ENCODE results near the gene GDPD4. TPM values are rescaled to one million over a fixed set of nuclear protein-coding genes. Genes with fewer than 3 reads are reported as not detected.

Gene GDPD4
- total and polyA plus RNA-seq, 7 donors = not detected

DNA sequence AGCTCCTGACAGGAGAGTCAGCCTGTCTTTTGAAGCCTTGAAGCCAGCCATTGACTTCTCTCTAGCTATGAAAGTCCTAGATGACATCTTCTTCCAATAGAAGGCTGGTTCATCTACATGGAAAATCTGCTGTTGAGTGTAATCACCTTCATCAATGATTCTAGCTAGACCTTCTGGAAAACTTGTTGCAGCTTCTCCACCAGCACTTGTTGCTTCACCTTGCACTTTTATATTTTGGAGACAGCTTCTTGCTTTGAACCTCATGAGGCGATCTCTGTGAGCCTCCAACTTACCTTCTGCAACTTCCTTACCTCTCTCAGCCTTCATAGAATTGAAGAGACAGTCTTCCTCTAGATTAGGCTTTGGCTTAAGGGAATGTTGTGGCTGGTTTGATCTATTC lies 115.2 kb downstream of the GDPD4 start:
- intact Hi-C loops (cut with DNase I) = loop anchor here (5.0 to 10.0 kb wide), 4 partner anchors 59 to 262 kb away; partner anchors contain the start of gene MYO7A (in 1 of the 2)

DNA sequence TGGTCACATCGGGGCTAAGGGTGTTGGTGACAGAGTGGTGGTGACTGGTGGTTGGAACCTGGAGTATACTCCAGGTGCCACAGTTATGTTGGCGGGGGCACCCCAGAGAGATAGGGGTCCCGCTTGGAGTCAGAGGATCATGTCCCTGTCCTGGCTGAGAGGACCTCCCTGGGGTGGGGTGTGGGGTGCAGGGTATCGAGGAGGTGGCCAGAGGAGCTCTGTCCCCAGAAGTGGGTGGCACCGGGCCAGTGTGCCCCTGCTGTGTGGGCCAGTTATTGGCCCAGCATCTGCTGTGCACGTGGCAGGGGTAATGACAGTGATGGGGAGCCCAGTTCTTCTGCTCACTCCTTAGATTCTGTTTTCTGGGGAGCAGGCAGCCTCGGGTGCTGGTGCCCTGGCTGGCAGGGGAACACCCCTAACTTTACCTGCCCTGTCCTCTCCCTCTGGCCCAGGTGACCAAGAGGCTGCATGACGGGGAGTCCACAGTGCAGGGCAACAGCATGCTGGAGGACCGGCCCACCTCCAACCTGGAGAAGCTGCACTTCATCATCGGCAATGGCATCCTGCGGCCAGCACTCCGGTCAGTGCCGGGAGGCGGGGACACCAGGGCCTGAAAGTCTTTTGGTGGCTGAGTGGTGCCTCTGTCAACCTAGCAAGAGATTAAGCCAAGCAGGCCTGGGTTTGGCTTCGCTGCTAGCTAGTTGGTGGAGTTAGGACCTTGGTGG lies 117.2 kb downstream of the GDPD4 start:
- ATAC-seq (no peak), DNase-seq (peak in 1 of 2 donors; percentile 43)
- intact Hi-C loops (cut with DNase I) = loop anchor here (10.0 kb wide), 2 partner anchors 139 to 259 kb away; no protein-coding TSS in a partner anchor
- Histone ChIP-seq H3K4me1 (peaks cover 2% of the 10 kb centered on the region), H3K27ac (no peak overlapping the region), H3K9me3 (no peaks in the 10 kb centered on the region), H3K36me3 (ENCODE audit: insufficient read depth in 1 of 2, low read depth in 1 of 2) (no peaks in the 10 kb centered on the region), H3K27me3 (ENCODE audit: insufficient read depth in 3 of 3, low read length in 2 of 3) (no peaks in the 10 kb centered on the region), H3K4me3 (no peak overlapping the region)
- TF ChIP-seq, protein P1, sequence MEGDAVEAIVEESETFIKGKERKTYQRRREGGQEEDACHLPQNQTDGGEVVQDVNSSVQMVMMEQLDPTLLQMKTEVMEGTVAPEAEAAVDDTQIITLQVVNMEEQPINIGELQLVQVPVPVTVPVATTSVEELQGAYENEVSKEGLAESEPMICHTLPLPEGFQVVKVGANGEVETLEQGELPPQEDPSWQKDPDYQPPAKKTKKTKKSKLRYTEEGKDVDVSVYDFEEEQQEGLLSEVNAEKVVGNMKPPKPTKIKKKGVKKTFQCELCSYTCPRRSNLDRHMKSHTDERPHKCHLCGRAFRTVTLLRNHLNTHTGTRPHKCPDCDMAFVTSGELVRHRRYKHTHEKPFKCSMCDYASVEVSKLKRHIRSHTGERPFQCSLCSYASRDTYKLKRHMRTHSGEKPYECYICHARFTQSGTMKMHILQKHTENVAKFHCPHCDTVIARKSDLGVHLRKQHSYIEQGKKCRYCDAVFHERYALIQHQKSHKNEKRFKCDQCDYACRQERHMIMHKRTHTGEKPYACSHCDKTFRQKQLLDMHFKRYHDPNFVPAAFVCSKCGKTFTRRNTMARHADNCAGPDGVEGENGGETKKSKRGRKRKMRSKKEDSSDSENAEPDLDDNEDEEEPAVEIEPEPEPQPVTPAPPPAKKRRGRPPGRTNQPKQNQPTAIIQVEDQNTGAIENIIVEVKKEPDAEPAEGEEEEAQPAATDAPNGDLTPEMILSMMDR (IDR thresholded peaks at IDR 0.05) = no peak
- 85 to 90% (median 90%) methylated on average over 15 of the region's 15 CpGs for WGBS, 3 donors

More for the DNA sequence above, 115.2 kb downstream of the GDPD4 start:
- no peak for DNase-seq
- WGBS, 3 donors = 94 to 97% (median 97%) methylated on average over 1 of the region's 1 CpG
- H3K27ac ChIP-seq = no peak overlapping the region
- H3K9me3 ChIP-seq = no peaks in the 10 kb centered on the region
- no peak overlapping the region for H3K4me3 ChIP-seq
- no peak for ATAC-seq
- H3K27me3 ChIP-seq (ENCODE audit: insufficient read depth in 3 of 3, low read length in 2 of 3) = no peaks in the 10 kb centered on the region
- no peaks in the 10 kb centered on the region for H3K4me1 ChIP-seq
- no peaks in the 10 kb centered on the region for H3K36me3 ChIP-seq (ENCODE audit: insufficient read depth in 1 of 2, low read depth in 1 of 2)
- TF ChIP-seq, protein P1 (IDR thresholded peaks at IDR 0.05) = no peak

DNA sequence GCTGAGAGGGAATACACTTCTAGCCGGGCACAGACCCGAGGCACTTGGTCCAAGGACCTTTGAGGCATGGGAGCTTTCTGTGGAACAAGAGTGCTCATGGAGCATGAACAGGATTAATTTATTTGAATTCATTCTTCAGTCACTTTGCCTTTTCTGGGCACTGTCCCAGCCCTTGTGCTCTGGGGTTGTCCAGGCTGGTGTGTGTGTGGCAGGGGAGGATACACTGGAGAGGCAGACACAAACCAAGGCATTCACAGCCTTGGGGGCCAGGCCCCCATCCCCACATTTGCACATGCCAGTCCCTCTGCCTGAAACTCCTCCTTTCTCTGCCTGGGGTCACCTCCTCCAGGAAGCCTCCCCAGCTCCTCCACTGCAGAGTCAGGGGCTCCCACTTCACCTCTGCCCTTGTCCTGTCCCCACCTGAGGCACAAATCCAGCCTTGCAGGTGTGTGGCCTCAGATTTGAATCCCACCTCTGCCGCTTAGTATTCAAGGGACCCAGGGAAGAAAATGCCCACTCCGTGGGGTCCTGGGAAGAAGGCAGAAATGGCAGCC lies 118.0 kb downstream of the GDPD4 start:
- H3K4me3 ChIP-seq = no peak overlapping the region
- H3K9me3 ChIP-seq = no peaks in the 10 kb centered on the region
- ATAC-seq = no peak
- TF ChIP-seq, protein P1 (IDR thresholded peaks at IDR 0.05) = no peak
- no peak overlapping the region for H3K27ac ChIP-seq
- peaks cover 5% of the 10 kb centered on the region for H3K4me1 ChIP-seq
- DNase-seq = no peak
- intact Hi-C loops (cut with DNase I) = loop anchor here (10.0 kb wide), 2 partner anchors 139 to 259 kb away; no protein-coding TSS in a partner anchor
- no peaks in the 10 kb centered on the region for H3K27me3 ChIP-seq (ENCODE audit: insufficient read depth in 3 of 3, low read length in 2 of 3)
- WGBS, 3 donors = 67 to 79% (median 79%) methylated on average over 4 of the region's 4 CpGs
- no peaks in the 10 kb centered on the region for H3K36me3 ChIP-seq (ENCODE audit: insufficient read depth in 1 of 2, low read depth in 1 of 2)

DNA sequence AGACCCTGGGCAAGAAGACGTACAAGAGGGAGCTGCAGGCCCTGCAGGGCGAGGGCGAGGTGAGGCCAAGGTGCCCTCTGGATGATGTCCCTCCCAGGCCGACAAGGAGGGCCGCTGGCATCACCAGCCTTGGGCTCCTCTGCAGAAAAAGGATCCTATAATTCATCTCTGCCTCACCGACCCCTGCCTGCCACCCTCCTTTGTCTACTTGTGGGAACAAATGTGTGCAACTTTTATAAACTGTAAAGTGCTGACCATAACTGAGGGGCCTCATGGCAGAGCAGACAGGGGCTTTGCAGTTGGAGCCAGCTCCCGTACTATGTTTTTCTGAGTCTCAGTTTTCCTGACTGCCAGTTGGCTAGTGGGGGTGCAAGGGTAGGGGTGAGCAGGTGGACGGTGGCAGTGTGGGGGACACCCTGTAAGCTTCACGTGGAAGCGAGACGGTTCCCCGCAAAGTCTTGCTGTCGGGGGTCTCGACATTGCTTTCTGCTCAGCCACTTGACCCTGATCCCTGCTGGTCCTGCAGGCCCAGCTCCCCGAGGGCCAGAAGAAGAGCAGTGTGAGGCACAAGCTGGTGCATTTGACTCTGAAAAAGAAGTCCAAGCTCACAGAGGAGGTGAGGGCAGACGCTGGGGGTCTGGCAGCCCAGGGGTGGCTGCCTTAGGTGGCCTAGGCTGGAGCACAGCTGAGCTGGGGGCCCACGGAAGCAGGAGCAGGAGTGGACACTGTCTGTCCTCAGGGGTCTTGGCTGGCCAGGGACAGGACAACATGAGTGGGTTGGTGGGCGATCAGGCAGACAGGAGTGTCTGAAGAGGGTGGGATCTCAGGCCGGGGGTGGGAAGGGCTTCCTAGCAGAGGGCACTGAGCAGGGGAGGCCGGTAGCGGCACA lies 118.7 kb downstream of the GDPD4 start:
- WGBS, 3 donors = 77 to 86% (median 83%) methylated on average over 21 of the region's 21 CpGs
- H3K4me3 ChIP-seq = no peak overlapping the region
- H3K27ac ChIP-seq = no peak overlapping the region
- no peaks in the 10 kb centered on the region for H3K9me3 ChIP-seq
- no peaks in the 10 kb centered on the region for H3K36me3 ChIP-seq (ENCODE audit: insufficient read depth in 1 of 2, low read depth in 1 of 2)
- intact Hi-C loops (cut with DNase I) = loop anchor here (10.0 kb wide), 2 partner anchors 138 to 258 kb away; no protein-coding TSS in a partner anchor
- no peaks in the 10 kb centered on the region for H3K27me3 ChIP-seq (ENCODE audit: insufficient read depth in 3 of 3, low read length in 2 of 3)
- TF ChIP-seq, protein P1 (IDR thresholded peaks at IDR 0.05) = no peak
- ATAC-seq = no peak
- peaks cover 5% of the 10 kb centered on the region for H3K4me1 ChIP-seq
- peak in 1 of 2 donors; percentile 34 for DNase-seq

Data from psoas muscle (tissue), 8 donors.